SK-N-SH (cell line): ENCODE data around the gene KIAA1549.

Source experiments
- JUND ChIP-seq: IDR thresholded peaks from 2 replicates; pipeline ENCODE4 v1.4.0; 2012
- NFIC ChIP-seq: IDR thresholded peaks from 2 replicates; pipeline ENCODE4 v1.4.0; 2012; ENCODE audit warnings: borderline replicate concordance
- RCOR1 ChIP-seq: fragments of 150-350 bp; IDR thresholded peaks from 2 replicates; pipeline ENCODE4 v1.6.1; 2017; ENCODE audit warnings: antibody characterized with exemption, low read length
- TCF12 ChIP-seq: IDR thresholded peaks from 2 replicates; pipeline ENCODE4 v1.4.0; 2012
- TEAD4 ChIP-seq: IDR thresholded peaks from 2 replicates; pipeline ENCODE4 v1.4.0; 2012; ENCODE audit warnings: mild to moderate bottlenecking, borderline replicate concordance; ENCODE audit not compliant: insufficient read depth
- TF ChIP-seq, protein P1 (sequence below): fragments of 200-600 bp; sonication (generic); IDR thresholded peaks from 2 replicates; pipeline ENCODE4 v1.6.1; 2017; ENCODE audit warnings: antibody characterized with exemption, mild to moderate bottlenecking, moderate library complexity
- TF ChIP-seq, protein P2 (sequence below): IDR thresholded peaks from 2 replicates; pipeline ENCODE4 v1.4.0; 2012; ENCODE audit warnings: low read depth, borderline replicate concordance

DNA sequence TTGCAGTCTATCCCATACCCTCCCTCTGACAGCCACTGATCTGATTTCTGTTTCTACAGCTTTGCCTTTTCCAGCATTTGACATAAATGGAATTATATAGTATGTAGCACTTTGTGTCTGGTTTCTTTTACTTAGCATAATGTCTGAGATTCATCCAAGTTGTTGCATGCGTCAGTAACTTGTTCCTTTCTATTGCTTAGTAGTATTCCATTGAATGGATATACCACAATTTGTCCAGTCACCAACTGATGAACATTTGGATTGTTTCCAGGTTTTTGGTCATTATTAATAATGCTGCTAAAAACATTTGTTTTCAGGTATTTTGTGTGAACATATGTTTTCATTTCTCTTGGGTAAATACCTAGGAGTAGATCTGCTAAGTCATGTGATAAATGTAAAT is 6.5 kb upstream of the KIAA1549 start:
- TF ChIP-seq, protein P1, sequence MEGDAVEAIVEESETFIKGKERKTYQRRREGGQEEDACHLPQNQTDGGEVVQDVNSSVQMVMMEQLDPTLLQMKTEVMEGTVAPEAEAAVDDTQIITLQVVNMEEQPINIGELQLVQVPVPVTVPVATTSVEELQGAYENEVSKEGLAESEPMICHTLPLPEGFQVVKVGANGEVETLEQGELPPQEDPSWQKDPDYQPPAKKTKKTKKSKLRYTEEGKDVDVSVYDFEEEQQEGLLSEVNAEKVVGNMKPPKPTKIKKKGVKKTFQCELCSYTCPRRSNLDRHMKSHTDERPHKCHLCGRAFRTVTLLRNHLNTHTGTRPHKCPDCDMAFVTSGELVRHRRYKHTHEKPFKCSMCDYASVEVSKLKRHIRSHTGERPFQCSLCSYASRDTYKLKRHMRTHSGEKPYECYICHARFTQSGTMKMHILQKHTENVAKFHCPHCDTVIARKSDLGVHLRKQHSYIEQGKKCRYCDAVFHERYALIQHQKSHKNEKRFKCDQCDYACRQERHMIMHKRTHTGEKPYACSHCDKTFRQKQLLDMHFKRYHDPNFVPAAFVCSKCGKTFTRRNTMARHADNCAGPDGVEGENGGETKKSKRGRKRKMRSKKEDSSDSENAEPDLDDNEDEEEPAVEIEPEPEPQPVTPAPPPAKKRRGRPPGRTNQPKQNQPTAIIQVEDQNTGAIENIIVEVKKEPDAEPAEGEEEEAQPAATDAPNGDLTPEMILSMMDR = no peak
- TF ChIP-seq TEAD4 (no peak), JUND (no peak), RCOR1 (no peak), NFIC (no peak), TCF12 (no peak)
- TF ChIP-seq, protein P2, sequence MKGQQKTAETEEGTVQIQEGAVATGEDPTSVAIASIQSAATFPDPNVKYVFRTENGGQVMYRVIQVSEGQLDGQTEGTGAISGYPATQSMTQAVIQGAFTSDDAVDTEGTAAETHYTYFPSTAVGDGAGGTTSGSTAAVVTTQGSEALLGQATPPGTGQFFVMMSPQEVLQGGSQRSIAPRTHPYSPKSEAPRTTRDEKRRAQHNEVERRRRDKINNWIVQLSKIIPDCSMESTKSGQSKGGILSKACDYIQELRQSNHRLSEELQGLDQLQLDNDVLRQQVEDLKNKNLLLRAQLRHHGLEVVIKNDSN = no peak
